ENCODE measurements around the gene CREG1.

DNA sequence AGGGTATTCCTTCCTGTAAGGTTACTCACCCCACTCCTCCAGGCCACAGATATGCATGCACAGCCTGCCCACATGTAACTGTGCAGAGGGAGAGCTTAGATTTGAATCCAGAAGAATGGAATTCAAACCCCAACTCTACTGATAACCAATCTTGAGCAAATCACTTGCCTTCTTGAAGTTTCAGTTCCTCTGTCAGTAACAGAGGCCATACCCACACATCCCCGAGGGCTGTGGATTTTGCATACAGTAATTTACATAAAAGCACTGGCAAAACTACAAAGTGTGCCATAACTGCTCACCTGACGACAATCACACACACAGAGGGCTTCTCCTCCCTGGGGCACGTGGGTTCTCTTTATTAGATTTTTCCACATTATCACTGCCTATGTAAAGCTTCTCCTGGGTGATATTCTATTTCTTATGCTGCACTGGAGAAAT lies 53.9 kb downstream of the CREG1 start:
- TF ChIP-seq EZH2 (IDR thresholded peaks at IDR 0.05) = no peak
- TF ChIP-seq POLR2AphosphoS5 (IDR thresholded peaks at IDR 0.05; ENCODE audit: borderline replicate concordance, low read depth, low read length) = no peak
- no peak for TF ChIP-seq FOXP2 (optimal IDR thresholded peaks at IDR 0.05; ENCODE audit: control extremely low read depth, extremely low read length, insufficient read depth)

Data from SK-N-MC (cell line).